WTC11 (cell line): ENCODE results near the gene TMEM176B.

Experiments used
- ATF2 ChIP-seq: sonication (generic); formaldehyde crosslinking; IDR thresholded peaks from 2 replicates; pipeline ENCODE4 v1.8.1; 2022; ENCODE audit warnings: low read depth, missing genetic modification reagents, borderline replicate concordance
- TEAD4 ChIP-seq: sonication (generic); formaldehyde crosslinking; IDR thresholded peaks from 2 replicates; pipeline ENCODE4 v1.8.0; 2022; ENCODE audit warnings: mild to moderate bottlenecking, missing genetic modification reagents
- ZNF512 ChIP-seq: sonication (generic); formaldehyde crosslinking; IDR thresholded peaks from 2 replicates; pipeline ENCODE4 v1.8.1; 2022; ENCODE audit warnings: missing genetic modification reagents, borderline replicate concordance
- TF ChIP-seq, protein P1 (sequence below): fragments of 200-600 bp; IDR thresholded peaks from 2 replicates; pipeline ENCODE4 v1.8.0; 2022; ENCODE audit warnings: antibody characterized with exemption

GRCh38 chr7:150848561-150849115 is 48.5 kb upstream of the TMEM176B start:
- no peak for TF ChIP-seq ATF2 (CRISPR knock-in tag)
- TF ChIP-seq, protein P1, sequence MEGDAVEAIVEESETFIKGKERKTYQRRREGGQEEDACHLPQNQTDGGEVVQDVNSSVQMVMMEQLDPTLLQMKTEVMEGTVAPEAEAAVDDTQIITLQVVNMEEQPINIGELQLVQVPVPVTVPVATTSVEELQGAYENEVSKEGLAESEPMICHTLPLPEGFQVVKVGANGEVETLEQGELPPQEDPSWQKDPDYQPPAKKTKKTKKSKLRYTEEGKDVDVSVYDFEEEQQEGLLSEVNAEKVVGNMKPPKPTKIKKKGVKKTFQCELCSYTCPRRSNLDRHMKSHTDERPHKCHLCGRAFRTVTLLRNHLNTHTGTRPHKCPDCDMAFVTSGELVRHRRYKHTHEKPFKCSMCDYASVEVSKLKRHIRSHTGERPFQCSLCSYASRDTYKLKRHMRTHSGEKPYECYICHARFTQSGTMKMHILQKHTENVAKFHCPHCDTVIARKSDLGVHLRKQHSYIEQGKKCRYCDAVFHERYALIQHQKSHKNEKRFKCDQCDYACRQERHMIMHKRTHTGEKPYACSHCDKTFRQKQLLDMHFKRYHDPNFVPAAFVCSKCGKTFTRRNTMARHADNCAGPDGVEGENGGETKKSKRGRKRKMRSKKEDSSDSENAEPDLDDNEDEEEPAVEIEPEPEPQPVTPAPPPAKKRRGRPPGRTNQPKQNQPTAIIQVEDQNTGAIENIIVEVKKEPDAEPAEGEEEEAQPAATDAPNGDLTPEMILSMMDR, result no peak
- no peak for TF ChIP-seq TEAD4 (CRISPR knock-in tag)
- no peak for TF ChIP-seq ZNF512 (CRISPR knock-in tag)
